Activated CD4-positive, alpha-beta T cell treated with anti-CD3 and anti-CD28 coated beads, Interleukin-2, amount 10 ng/mL, durations not matched to agents 24 days and 14 days (primary cell): ENCODE measurements around the gene SOCS2. TPM values are rescaled to one million over a fixed set of nuclear protein-coding genes. Genes with fewer than 3 reads are reported as not detected.
"Not testable (repeated sequence)": the region's sequence is repeated elsewhere in the genome, so short reads cannot be mapped to it uniquely, and the experiment has no call there.

Experiments used
- DNase-seq: peaks from one replicate; pipeline ENCODE4 v3.0.0; 2022
- H3K27ac Mint-ChIP-seq: one replicate; pipeline ENCODE4 v1.8.0; 2022; ENCODE audit warnings: mild to moderate bottlenecking, mixed read lengths
- H3K27me3 Mint-ChIP-seq: one replicate; pipeline ENCODE4 v1.8.0; 2022; ENCODE audit warnings: mixed read lengths
- H3K36me3 Mint-ChIP-seq: one replicate; pipeline ENCODE4 v1.8.0; 2022; ENCODE audit warnings: low read depth, mild to moderate bottlenecking, mixed read lengths
- H3K4me1 Mint-ChIP-seq: one replicate; pipeline ENCODE4 v1.8.0; 2021; ENCODE audit warnings: mixed read lengths
- H3K4me3 Mint-ChIP-seq: one replicate; pipeline ENCODE4 v1.8.0; 2022; ENCODE audit warnings: mild to moderate bottlenecking, moderate library complexity, mixed read lengths
- H3K9me3 Mint-ChIP-seq: one replicate; pipeline ENCODE4 v1.8.0; 2021; ENCODE audit warnings: mixed read lengths
- intact Hi-C: fragments of 100-400 bp; cut with micrococcal nuclease; formaldehyde crosslinking; loops from one replicate; pipeline ENCODE4 v1.15.1; 2023
- total RNA-seq: library from RNA; stranded (reverse); gene quantifications from 2 replicates; pipeline ENCODE4 v1.2.3, GENCODE V29; 2022

SOCS2 gene
- total RNA-seq, 1 donor from 2014 or later, result 16.5 TPM

DNA sequence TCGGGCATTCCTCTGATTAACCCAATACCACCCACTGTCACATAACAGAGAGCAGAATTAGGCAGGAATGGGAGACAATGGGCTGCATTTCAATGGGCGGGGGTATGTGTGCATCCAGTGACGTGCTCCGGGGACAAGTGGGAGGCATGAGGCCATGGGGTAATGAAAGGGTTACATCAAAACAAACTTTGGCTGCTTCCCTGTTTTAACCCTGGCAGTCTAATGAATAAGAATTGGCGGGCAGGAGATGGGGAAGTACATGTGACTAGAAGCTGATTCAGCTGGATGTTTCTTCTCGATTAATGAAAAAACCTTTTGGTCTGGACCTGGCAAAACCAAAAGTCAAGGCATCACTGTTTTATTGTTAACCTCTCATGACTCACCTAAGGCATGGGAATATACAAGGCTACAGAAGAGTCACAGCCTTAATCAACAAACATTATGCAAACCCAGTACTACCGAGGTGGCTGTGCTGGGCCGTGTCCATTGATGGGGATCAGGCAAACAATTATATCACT lies 44.2 kb downstream of the SOCS2 start:
- Mint-ChIP-seq H3K9me3 (peaks cover 12% of the 10 kb centered on the region), H3K4me1 (no peaks in the 10 kb centered on the region), H3K4me3 (no peak overlapping the region), H3K27ac (no peak overlapping the region), H3K27me3 (peaks cover 17% of the 10 kb centered on the region), H3K36me3 (no peaks in the 10 kb centered on the region)
- intact Hi-C loops, result no loop called here
- DNase-seq, result no peak

DNA sequence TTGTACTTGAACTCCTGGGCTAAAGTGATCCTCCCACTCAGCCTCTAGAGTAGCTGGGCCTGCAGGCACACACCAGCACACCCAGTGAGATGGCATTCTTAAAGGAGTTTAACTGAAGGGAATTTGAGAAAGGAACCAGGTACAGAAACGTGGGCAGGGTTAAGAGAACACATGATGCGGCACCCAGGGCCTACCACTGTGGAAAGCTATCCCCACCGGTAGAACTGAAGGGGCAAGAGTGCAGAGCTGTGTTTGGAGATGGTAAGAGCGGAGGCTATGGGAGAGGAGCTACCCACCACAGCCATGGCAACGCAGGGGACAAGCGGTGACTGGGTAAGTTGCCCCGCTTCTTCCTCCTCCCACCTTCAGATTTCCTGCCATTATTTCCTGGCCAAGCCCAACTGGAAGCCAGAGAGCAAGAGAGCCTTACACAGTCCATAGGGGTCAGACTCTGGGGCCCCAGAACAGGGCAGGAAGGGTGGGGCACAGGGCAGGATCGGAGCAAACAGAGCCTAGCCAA lies 46.5 kb downstream of the SOCS2 start:
- H3K36me3 Mint-ChIP-seq, result no peaks in the 10 kb centered on the region
- H3K4me1 Mint-ChIP-seq, result no peaks in the 10 kb centered on the region
- no peak overlapping the region for H3K4me3 Mint-ChIP-seq
- intact Hi-C loops, result no loop called here
- no peak for DNase-seq
- peaks cover 3% of the 10 kb centered on the region for H3K27me3 Mint-ChIP-seq
- H3K27ac Mint-ChIP-seq, result no peak overlapping the region
- H3K9me3 Mint-ChIP-seq, result peaks cover 12% of the 10 kb centered on the region

DNA sequence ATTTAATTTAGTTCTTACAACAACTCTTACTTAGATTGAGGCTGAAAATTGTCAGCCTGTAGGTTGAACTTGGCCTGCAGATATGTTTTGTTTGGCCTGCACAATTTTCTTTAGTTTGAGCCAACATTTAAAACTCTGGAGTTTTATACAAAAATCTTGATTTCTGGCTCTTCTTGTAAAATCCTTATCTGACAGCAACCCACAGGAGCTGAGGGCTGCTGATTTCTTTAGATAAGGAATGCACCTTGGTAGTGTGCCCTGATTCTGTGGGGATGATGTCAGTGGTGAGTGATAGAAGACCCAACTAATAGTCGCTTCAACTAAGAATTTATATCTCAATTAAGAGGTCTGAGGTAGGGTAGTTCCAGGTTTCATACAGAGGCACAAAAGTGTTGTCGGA lies 49.5 kb downstream of the SOCS2 start:
- Mint-ChIP-seq H3K36me3 (no peaks in the 10 kb centered on the region), H3K4me3 (no peak overlapping the region), H3K4me1 (peaks cover 4% of the 10 kb centered on the region), H3K27ac (no peak overlapping the region), H3K9me3 (peaks cover 14% of the 10 kb centered on the region), H3K27me3 (peaks cover 3% of the 10 kb centered on the region)
- intact Hi-C loops, result no loop called here
- DNase-seq, result no peak

DNA sequence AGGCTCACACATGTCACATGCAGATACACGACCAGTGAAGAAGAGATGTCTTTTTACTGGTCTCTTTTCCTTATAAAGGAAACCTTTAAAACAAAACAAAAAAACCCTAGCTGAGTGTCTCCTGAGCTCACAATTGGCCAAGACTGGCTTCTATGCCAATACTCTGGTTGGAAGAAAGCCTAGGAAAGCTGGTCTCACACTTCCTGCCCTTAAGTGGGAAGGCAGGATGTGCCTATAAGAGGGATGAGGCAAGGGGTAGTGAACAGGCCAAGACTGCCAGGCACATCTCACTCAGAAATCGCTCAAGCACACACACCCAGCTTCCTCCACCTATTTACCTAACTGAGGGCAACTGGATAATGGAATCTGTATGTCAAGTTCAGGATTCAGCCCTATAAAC lies 50.0 kb downstream of the SOCS2 start:
- no peak overlapping the region for H3K27ac Mint-ChIP-seq
- H3K27me3 Mint-ChIP-seq, result peaks cover 3% of the 10 kb centered on the region
- H3K36me3 Mint-ChIP-seq, result no peaks in the 10 kb centered on the region

DNA sequence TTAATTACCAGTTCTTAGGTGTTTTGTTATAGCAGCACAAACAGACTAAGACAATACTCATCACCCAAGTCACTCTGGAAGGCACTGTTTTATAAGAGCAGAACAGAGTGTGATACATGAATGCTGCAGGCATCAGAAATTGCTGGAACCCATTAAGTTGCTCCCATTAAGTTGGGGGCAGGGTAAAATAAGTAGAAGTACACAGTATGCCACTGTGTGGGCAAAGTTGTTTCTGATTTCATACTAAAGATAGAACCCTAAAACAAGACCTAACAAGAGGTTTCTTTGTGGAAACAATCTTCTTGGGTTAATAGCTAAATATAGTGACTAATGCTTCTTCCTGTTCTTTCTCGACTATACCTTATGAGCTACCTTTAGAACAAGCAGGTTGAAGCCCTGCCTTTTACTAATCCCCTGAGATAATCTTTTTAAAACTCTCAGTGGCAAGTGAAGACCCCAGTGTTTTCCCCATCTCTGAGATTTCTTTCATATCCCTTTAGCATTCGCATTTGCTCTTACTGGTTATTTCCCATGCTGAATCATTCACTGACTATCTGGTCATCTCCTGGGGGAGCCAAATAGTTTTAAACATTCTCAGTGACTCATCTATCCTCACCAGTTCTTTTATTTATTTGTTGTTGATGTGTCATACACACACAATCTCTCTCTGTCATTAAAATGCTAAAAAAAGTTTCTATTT lies 52.3 kb downstream of the SOCS2 start:
- Mint-ChIP-seq H3K9me3 (peaks cover 9% of the 10 kb centered on the region), H3K27ac (no peak overlapping the region), H3K4me3 (no peak overlapping the region), H3K36me3 (no peaks in the 10 kb centered on the region), H3K4me1 (peaks cover 4% of the 10 kb centered on the region), H3K27me3 (peaks cover 8% of the 10 kb centered on the region)
- no peak for DNase-seq
- intact Hi-C loops, result no loop called here

More for the DNA sequence above, 50.0 kb downstream of the SOCS2 start:
- H3K4me3 Mint-ChIP-seq, result no peak overlapping the region
- DNase-seq, result no peak
- peaks cover 16% of the 10 kb centered on the region for H3K9me3 Mint-ChIP-seq
- H3K4me1 Mint-ChIP-seq, result peaks cover 4% of the 10 kb centered on the region
- intact Hi-C loops, result no loop called here

DNA sequence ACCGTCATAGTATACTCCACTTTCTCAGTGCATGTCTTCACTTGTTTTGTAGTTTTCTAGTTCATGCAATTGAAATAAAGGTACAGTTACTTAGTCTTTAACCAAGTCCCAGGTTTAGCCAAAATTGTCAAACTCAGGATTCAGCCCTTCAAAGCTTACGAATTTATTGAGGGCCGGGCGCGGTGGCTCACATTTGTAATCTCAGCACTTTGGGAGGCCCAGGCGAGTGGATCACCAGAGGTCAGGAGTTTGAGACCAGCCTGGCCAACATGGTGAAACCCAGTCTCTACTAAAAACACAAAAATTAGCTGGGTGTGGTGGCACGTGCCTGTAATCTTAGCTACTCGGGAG lies 52.8 kb downstream of the SOCS2 start:
- H3K36me3 Mint-ChIP-seq, intact Hi-C loops, H3K27me3 Mint-ChIP-seq, H3K4me3 Mint-ChIP-seq, H3K27ac Mint-ChIP-seq, DNase-seq, H3K9me3 Mint-ChIP-seq, H3K4me1 Mint-ChIP-seq: not testable (repeated sequence)

DNA sequence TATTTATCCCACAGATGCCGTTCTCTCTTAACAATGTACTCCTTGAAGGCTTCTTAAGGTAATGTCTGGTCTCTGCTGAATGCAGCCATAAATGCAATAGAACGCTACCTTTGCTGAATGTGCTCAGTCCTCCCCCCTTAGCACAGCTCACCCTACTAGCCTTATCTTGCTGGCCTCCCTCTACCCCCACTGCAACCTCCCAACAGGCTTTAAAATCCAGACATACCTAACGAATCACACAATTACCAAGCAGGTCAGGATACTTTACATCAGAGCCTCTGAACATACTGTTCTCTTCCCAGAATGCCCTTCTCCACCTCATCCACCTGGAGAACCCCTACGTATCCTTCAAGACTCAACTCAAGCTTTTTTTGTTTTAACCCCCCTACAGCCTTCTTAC lies 53.7 kb downstream of the SOCS2 start:
- intact Hi-C loops, result no loop called here
- peaks cover 8% of the 10 kb centered on the region for H3K27me3 Mint-ChIP-seq
- peaks cover 4% of the 10 kb centered on the region for H3K4me1 Mint-ChIP-seq

More for the DNA sequence above, 53.7 kb downstream of the SOCS2 start:
- no peak for DNase-seq
- peaks cover 9% of the 10 kb centered on the region for H3K9me3 Mint-ChIP-seq
- H3K36me3 Mint-ChIP-seq, result no peaks in the 10 kb centered on the region
- no peak overlapping the region for H3K27ac Mint-ChIP-seq
- no peak overlapping the region for H3K4me3 Mint-ChIP-seq

Other genes starting within 250 kb of the SOCS2 start
- 86.6 and 94.5 TPM in 2 replicates for gene NUDT4, start 194.8 kb upstream of the SOCS2 start, total RNA-seq
- 225 and 243 TPM in 2 replicates for gene UBE2N, start 130.7 kb upstream of the SOCS2 start, total RNA-seq
- gene MRPL42, start 105.2 kb upstream of the SOCS2 start, total RNA-seq, result 92.4 and 96.0 TPM in 2 replicates
- 8.1 and 12.6 TPM in 2 replicates for gene CRADD, start 104.7 kb downstream of the SOCS2 start, total RNA-seq